Testis (tissue), 3 donors: Measurements from ENCODE around the gene OR7G2. TPM values are rescaled to one million over a fixed set of nuclear protein-coding genes. Genes with fewer than 3 reads are reported as not detected.

Source experiments
- DNase-seq: peaks from one replicate; pipeline ENCODE4 v3.0.0-alpha.2; 2019
- H3K27ac ChIP-seq, 2 donors: fragments of 200-600 bp; sonication (generic); one replicate each; pipeline ENCODE4 v1.5.1; 2019
- H3K27me3 ChIP-seq: fragments of 200-600 bp; sonication (generic); one replicate; pipeline ENCODE4 v1.5.1; 2019
- H3K36me3 ChIP-seq: fragments of 200-600 bp; sonication (generic); one replicate; pipeline ENCODE4 v1.5.1; 2017; ENCODE audit warnings: low read depth; ENCODE audit errors: missing control alignments
- H3K4me1 ChIP-seq: fragments of 200-600 bp; sonication (generic); one replicate; pipeline ENCODE4 v1.5.1; 2019
- H3K4me3 ChIP-seq, 2 donors: fragments of 200-600 bp; sonication (generic); one replicate each; pipeline ENCODE4 v1.5.1; 2017 to 2019
- H3K9me3 ChIP-seq: fragments of 200-600 bp; sonication (generic); one replicate; pipeline ENCODE4 v1.5.1; 2017
- POLR2A ChIP-seq: fragments of 450-650 bp; IDR thresholded peaks from one replicate; pipeline ENCODE4 v1.6.1; 2017; ENCODE audit warnings: antibody characterized with exemption, mild to moderate bottlenecking, moderate library complexity
- WGBS, 2 donors: methylation state at CpG; one replicate each; pipeline ENCODE4 v1.1.5; 2018; 5-methylcytosine and 5-hydroxymethylcytosine counted together
- intact Hi-C: fragments of 100-400 bp; cut with DNase I; formaldehyde crosslinking; loops from one replicate; pipeline ENCODE4 v1.15.1; 2023; ENCODE audit warnings: low total_unique reads
- polyA plus RNA-seq: library from polyadenylated mRNA; stranded (reverse); fragments of 350-450 nt; fragmentation: Illumina TruSeq; extraction: RNeasy Lipid Tissue Mini Kit (QIAGEN cat#74804); gene quantifications from one replicate; pipeline ENCODE4 v1.2.3, GENCODE V29; 2014; ENCODE audit warnings: low read depth, low replicate concordance; ENCODE audit not compliant: insufficient read depth
- total RNA-seq, 2 donors: library from RNA; depleted of rRNA; stranded (reverse); fragments of >200 nt; gene quantifications; one replicate each; pipeline ENCODE4 v1.2.3, GENCODE V29; 2016
- TF ChIP-seq, protein P1 (sequence below), 3 experiments: fragments of 450-650 bp in 2 of 3; fragments of 200-600 bp in 1 of 3; sonication (generic) in 1 of 3; IDR thresholded peaks; one replicate each; pipeline ENCODE4 v1.5.1; 2016 to 2019; ENCODE audit warnings: antibody characterized with exemption in 3 of 3, mild to moderate bottlenecking in 2 of 3, moderate library complexity in 1 of 3

OR7G2 gene
- total and polyA plus RNA-seq, 3 donors from 2014 or later, result not detected

- Histone ChIP-seq H3K27ac (no peak overlapping the region), H3K4me3 (no peak overlapping the region), H3K9me3 (no peaks in the 10 kb centered on the region), H3K4me1 (no peaks in the 10 kb centered on the region), H3K27me3 (no peaks in the 10 kb centered on the region), H3K36me3 (no peaks in the 10 kb centered on the region)
- intact Hi-C loops, result no loop called here
- no peak for DNase-seq
- WGBS, 2 donors, result 75 to 80% methylated on average over 6 to 12 of the region's 12 CpGs
- TF ChIP-seq, protein P1, sequence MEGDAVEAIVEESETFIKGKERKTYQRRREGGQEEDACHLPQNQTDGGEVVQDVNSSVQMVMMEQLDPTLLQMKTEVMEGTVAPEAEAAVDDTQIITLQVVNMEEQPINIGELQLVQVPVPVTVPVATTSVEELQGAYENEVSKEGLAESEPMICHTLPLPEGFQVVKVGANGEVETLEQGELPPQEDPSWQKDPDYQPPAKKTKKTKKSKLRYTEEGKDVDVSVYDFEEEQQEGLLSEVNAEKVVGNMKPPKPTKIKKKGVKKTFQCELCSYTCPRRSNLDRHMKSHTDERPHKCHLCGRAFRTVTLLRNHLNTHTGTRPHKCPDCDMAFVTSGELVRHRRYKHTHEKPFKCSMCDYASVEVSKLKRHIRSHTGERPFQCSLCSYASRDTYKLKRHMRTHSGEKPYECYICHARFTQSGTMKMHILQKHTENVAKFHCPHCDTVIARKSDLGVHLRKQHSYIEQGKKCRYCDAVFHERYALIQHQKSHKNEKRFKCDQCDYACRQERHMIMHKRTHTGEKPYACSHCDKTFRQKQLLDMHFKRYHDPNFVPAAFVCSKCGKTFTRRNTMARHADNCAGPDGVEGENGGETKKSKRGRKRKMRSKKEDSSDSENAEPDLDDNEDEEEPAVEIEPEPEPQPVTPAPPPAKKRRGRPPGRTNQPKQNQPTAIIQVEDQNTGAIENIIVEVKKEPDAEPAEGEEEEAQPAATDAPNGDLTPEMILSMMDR (IDR thresholded peaks at IDR 0.05), result no peak
- TF ChIP-seq POLR2A, result no peak
Observed at GRCh38 chr19:9065457-9066014, 41.7 kb downstream of the OR7G2 start.

GRCh38 chr19:9061879-9062278 lies 45.4 kb downstream of the OR7G2 start:
- H3K4me1 ChIP-seq, result no peaks in the 10 kb centered on the region
- no peaks in the 10 kb centered on the region for H3K36me3 ChIP-seq
- H3K27me3 ChIP-seq, result no peaks in the 10 kb centered on the region
- 95 to 96% methylated on average over 8 of the region's 8 CpGs for WGBS, 2 donors
- intact Hi-C loops, result no loop called here
- H3K4me3 ChIP-seq, result no peak overlapping the region
- no peak overlapping the region for H3K27ac ChIP-seq
- no peak for DNase-seq
- TF ChIP-seq, protein P1 (IDR thresholded peaks at IDR 0.05), result no peak
- no peak for TF ChIP-seq POLR2A
- no peaks in the 10 kb centered on the region for H3K9me3 ChIP-seq

DNA sequence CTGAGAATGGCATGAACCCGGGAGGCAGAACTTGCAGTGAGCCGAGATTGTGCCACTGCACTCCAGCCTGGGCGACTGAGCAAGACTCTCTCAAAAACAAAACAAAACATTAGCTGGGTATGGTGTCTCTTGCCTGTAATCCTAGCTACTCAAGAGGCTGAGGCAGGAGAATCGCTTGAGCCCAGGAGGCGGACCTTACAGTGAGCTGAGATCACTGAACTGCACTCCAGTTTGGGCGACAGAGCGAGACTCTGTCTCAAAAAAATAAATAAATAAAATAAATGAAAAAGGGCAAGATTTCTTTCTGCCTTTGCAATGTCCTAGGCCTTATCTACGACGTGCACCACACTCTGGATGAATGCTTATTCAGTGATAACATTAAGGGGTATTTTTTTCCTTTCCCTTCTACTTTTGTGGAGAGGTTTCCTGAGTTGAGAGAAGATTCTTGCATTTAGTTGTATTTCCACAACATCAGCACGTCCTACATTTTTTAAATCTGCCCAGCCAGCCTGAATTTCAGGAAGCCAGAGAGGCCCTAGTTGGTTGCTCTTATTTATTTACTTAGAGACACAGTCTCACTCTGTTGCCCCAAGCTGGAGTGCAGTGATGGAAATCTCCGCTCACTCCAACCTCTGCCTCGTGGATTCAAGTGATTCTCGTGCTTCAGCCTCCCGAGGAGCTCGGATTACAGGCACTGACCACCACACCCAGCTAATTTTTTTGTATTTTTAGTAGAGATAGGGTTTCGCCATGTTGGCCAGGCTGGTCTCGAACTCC lies 46.5 kb downstream of the OR7G2 start:
- no peaks in the 10 kb centered on the region for H3K4me1 ChIP-seq
- DNase-seq, result no peak
- H3K27me3 ChIP-seq, result no peaks in the 10 kb centered on the region
- intact Hi-C loops, result no loop called here
- no peaks in the 10 kb centered on the region for H3K9me3 ChIP-seq
- 66 to 70% methylated on average over 17 of the region's 17 CpGs for WGBS, 2 donors
- no peak overlapping the region for H3K4me3 ChIP-seq
- TF ChIP-seq, protein P1 (IDR thresholded peaks at IDR 0.05), result no peak
- no peak for TF ChIP-seq POLR2A
- no peak overlapping the region for H3K27ac ChIP-seq
- no peaks in the 10 kb centered on the region for H3K36me3 ChIP-seq

DNA sequence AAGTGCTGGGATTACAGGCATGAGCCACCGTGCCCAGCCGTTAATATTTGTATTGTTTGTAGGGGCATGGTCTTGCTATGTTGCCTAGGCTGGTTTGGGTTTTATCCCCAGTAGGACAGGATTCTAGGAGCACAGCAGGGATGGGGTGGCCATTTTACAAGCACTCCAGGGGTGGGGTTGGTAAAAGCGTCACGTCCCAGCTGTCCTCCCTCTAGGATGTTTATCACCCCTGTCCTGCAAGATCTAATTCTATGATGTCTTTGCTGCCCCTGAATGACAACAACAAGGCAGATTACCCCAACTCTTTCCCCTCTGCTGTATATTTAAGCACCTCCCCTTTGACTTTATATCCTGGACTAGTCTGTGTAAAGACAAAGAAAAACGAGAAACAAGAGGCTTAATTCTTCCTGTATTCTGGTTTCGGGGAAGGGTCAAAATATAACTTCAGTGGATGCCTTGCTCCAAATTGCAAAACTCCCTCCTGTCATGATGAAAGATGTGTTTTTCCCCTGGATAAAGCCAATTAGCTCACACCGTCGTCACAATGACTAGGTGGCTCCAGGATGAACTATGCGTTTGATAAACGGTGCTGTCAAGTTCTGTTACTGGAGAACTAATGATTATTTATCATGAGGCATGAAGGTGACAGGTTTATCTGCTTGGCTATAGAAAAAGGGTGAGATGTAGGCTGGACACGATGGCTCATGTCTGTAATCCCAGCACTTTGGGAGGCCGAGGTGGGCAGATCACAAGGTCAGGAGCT lies 48.2 kb downstream of the OR7G2 start:
- WGBS, 2 donors, result 38 to 47% methylated on average over 12 of the region's 12 CpGs
- Histone ChIP-seq H3K4me1 (peaks cover 3% of the 10 kb centered on the region), H3K9me3 (no peaks in the 10 kb centered on the region), H3K36me3 (no peaks in the 10 kb centered on the region), H3K27me3 (no peaks in the 10 kb centered on the region), H3K4me3 (no peak overlapping the region), H3K27ac (no peak overlapping the region)
- intact Hi-C loops, result no loop called here
- no peak for DNase-seq
- TF ChIP-seq, protein P1 (IDR thresholded peaks at IDR 0.05), result no peak
- no peak for TF ChIP-seq POLR2A
